Liver (tissue), 9 donors: ENCODE measurements around the gene PATE1. TPM values are rescaled to one million over a fixed set of nuclear protein-coding genes. Genes with fewer than 3 reads are reported as not detected.

Experiments
- DNase-seq: peaks from one replicate; pipeline ENCODE4 v3.0.0-alpha.2; 2017; ENCODE audit warnings: low spot score
- H3K27ac ChIP-seq, 2 donors: one replicate each; pipeline ENCODE4 v1.7.0; 2013; ENCODE audit warnings: inconsistent platforms in 2 of 2, low read length in 2 of 2, control low read depth in 1 of 2, low read depth in 1 of 2, mild to moderate bottlenecking in 1 of 2
- H3K27me3 ChIP-seq, 4 donors: one replicate each; pipeline versions ENCODE4 v1.6.1 to v1.7.0; 2013; ENCODE audit warnings: low read length in 3 of 4, inconsistent platforms in 1 of 4, mild to moderate bottlenecking in 1 of 4, moderate library complexity in 1 of 4; ENCODE audit not compliant: control insufficient read depth in 4 of 4, insufficient read depth in 4 of 4
- H3K36me3 ChIP-seq, 4 donors: one replicate each; pipeline versions ENCODE4 v1.6.1 to v1.7.0; 2013; ENCODE audit warnings: low read length in 3 of 4, mild to moderate bottlenecking in 3 of 4, low read depth in 1 of 4, moderate library complexity in 1 of 4; ENCODE audit not compliant: control insufficient read depth in 4 of 4, insufficient read depth in 3 of 4
- H3K4me1 ChIP-seq, 4 donors: one replicate each; pipeline versions ENCODE4 v1.6.1 to v1.7.0; 2013; ENCODE audit warnings: low read length in 3 of 4, mild to moderate bottlenecking in 3 of 4, moderate library complexity in 1 of 4; ENCODE audit not compliant: control insufficient read depth in 4 of 4, insufficient read depth in 4 of 4
- H3K4me3 ChIP-seq, 3 donors: one replicate each; pipeline versions ENCODE4 v1.6.1 to v1.7.0; 2013; ENCODE audit warnings: low read length in 3 of 3, control low read depth in 1 of 3, low read depth in 1 of 3, mild to moderate bottlenecking in 1 of 3
- H3K9ac ChIP-seq, 2 donors: one replicate each; pipeline ENCODE4 v1.7.0; 2013; ENCODE audit warnings: low read length in 2 of 2, mild to moderate bottlenecking in 2 of 2, moderate library complexity in 2 of 2, control low read depth in 1 of 2, low read depth in 1 of 2
- H3K9me3 ChIP-seq, 4 donors: one replicate each; pipeline versions ENCODE4 v1.6.1 to v1.7.0; 2013; ENCODE audit warnings: low read length in 3 of 4; ENCODE audit not compliant: control insufficient read depth in 4 of 4
- ATF3 ChIP-seq: IDR thresholded peaks from 2 replicates; pipeline ENCODE4 v1.6.1; 2016; ENCODE audit warnings: antibody characterized with exemption
- CTCF ChIP-seq: fragments of 150-350 bp; IDR thresholded peaks from 2 replicates; pipeline ENCODE4 v1.5.1; 2017; ENCODE audit warnings: improper control_type of control experiment, low read depth, low read length; ENCODE audit not compliant: missing input control
- EGR1 ChIP-seq, 2 donors: IDR thresholded peaks; 2 replicates each; pipeline ENCODE4 v1.6.1; 2016 to 2018; ENCODE audit warnings: antibody characterized with exemption in 2 of 2, low read depth in 2 of 2
- FOXA1 ChIP-seq: IDR thresholded peaks from 2 replicates; pipeline ENCODE4 v1.6.1; 2016; ENCODE audit warnings: antibody characterized with exemption
- FOXA2 ChIP-seq: IDR thresholded peaks from 2 replicates; pipeline ENCODE4 v1.6.1; 2016; ENCODE audit warnings: antibody characterized with exemption
- GABPA ChIP-seq, 2 donors: IDR thresholded peaks in 1 of 2; conservative IDR thresholded peaks in 1 of 2; 2 replicates each; pipeline ENCODE4 v1.6.1; 2016; ENCODE audit warnings: antibody characterized with exemption in 2 of 2, mild to moderate bottlenecking in 1 of 2, moderate library complexity in 1 of 2
- HNF4A ChIP-seq, 2 donors: conservative IDR thresholded peaks; 2 replicates each; pipeline ENCODE4 v1.6.1; 2016; ENCODE audit warnings: antibody characterized with exemption in 2 of 2, mild to moderate bottlenecking in 2 of 2
- HNF4G ChIP-seq: IDR thresholded peaks from 2 replicates; pipeline ENCODE4 v1.6.1; 2016; ENCODE audit warnings: antibody characterized with exemption
- JUND ChIP-seq, 2 donors: IDR thresholded peaks; 2 replicates each; pipeline ENCODE4 v1.6.1; 2016; ENCODE audit warnings: antibody characterized with exemption in 2 of 2
- MAX ChIP-seq: IDR thresholded peaks from 2 replicates; pipeline ENCODE4 v1.6.1; 2016; ENCODE audit warnings: antibody characterized with exemption
- NR2F2 ChIP-seq: IDR thresholded peaks from 2 replicates; pipeline ENCODE4 v1.6.1; 2016; ENCODE audit warnings: antibody characterized with exemption
- RAD21 ChIP-seq, 2 donors: IDR thresholded peaks; 2 replicates each; pipeline ENCODE4 v1.6.1; 2016; ENCODE audit warnings: antibody characterized with exemption in 2 of 2, mild to moderate bottlenecking in 2 of 2
- REST ChIP-seq: IDR thresholded peaks from 2 replicates; pipeline ENCODE4 v1.6.1; 2016; ENCODE audit warnings: antibody characterized with exemption, mild to moderate bottlenecking
- RXRA ChIP-seq, 2 donors: IDR thresholded peaks; 2 replicates each; pipeline ENCODE4 v1.6.1; 2017 to 2018; ENCODE audit warnings: antibody characterized with exemption in 2 of 2, mild to moderate bottlenecking in 1 of 2
- SP1 ChIP-seq: IDR thresholded peaks from 2 replicates; pipeline ENCODE4 v1.6.1; 2018; ENCODE audit warnings: antibody characterized with exemption, mild to moderate bottlenecking
- TAF1 ChIP-seq: conservative IDR thresholded peaks from 2 replicates; pipeline ENCODE4 v1.6.1; 2016; ENCODE audit warnings: antibody characterized with exemption, mild to moderate bottlenecking
- YY1 ChIP-seq: IDR thresholded peaks from 2 replicates; pipeline ENCODE4 v1.6.1; 2016; ENCODE audit warnings: antibody characterized with exemption, mild to moderate bottlenecking
- WGBS: extraction: QIAGEN DNeasy Blood & Tissue Kit; methylation state at CpG from one replicate; pipeline ENCODE4 v1.1.7; 2013; 5-methylcytosine and 5-hydroxymethylcytosine counted together
- polyA plus RNA-seq, 2 donors: library from polyadenylated mRNA; stranded (reverse) in 1 of 2; unstranded in 1 of 2; fragments of 200-250 nt in 1 of 2; fragments of >200 nt in 1 of 2; fragmentation: Nextera tagmentation in 1 of 2; extraction: Ambion mirVana in 1 of 2; gene quantifications; one replicate each; pipeline versions ENCODE4 v1.2.1 to v1.2.3, GENCODE V29; 2013 to 2015
- total RNA-seq, 2 donors: library from RNA; depleted of rRNA; stranded (reverse); fragments of >200 nt; gene quantifications; one replicate each; pipeline ENCODE4 v1.2.3, GENCODE V29; 2014
- TF ChIP-seq, protein P1 (sequence below): IDR thresholded peaks from 2 replicates; pipeline ENCODE4 v1.6.1; 2016; ENCODE audit warnings: antibody characterized with exemption
- donor health status: healthy.
- donor health status: healthy.
- donor health status: healthy.
- donor health status: healthy.
- donor health status: healthy.

PATE1 gene
- total and polyA plus RNA-seq, 4 donors = not detected

GRCh38 chr11:125784678-125785077 is 38.6 kb downstream of the PATE1 start (continued):
- TF ChIP-seq HNF4A (conservative IDR thresholded peaks at IDR 0.05) (no peak), FOXA1 (no peak), NR2F2 (no peak), FOXA2 (no peak), JUND (IDR thresholded peaks at IDR 0.05) (no peak)

DNA sequence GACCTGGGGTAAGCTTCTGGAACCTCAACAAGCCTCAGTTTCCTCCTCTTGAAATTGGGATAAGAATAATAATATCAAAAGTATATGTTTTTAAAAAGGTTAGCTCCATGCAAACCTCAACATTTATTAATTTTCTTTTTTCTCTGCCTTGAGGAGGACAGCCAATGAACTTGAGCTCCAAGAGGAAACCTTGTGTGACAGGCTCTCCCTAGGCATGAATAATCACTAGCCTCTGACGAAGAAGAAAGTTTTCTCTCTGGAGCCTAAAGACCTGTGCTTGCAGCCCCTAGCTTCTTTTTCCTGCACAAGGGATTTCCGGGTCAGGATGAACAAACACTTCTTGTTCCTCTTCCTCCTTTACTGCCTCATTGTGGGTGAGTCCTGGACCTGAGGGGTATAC is 41.7 kb downstream of the PATE1 start, which contains the start of gene PATE3:
Gene PATE3 (plus strand): TSS at position 301 of the 400 bp plus-strand sequence. CDS start 25 bp downstream, at position 326.
- no peak within 1 kb of the TSS for H3K9ac ChIP-seq
- DNase-seq = no peak
- WGBS = 48% methylated on average over 2 of the region's 2 CpGs
- H3K27ac ChIP-seq = no peak within 1 kb of the TSS
- H3K4me3 ChIP-seq = no peak within 1 kb of the TSS
- H3K4me1 ChIP-seq = no peaks in the 10 kb centered on the region
- no peaks in the 10 kb centered on the region for H3K27me3 ChIP-seq
- no peaks in the 10 kb centered on the region for H3K36me3 ChIP-seq
- H3K9me3 ChIP-seq = peaks cover 0 to 2% (median under 1%) of the 10 kb centered on the region in 4 donors
- TF ChIP-seq CTCF = no peak
- TF ChIP-seq GABPA (IDR thresholded peaks at IDR 0.05 in 1 of 2, conservative IDR thresholded peaks at IDR 0.05 in 1 of 2) = no peak
- TF ChIP-seq MAX = no peak
- TF ChIP-seq TAF1 = no peak
- TF ChIP-seq FOXA1 = no peak
- no peak for TF ChIP-seq RAD21 (IDR thresholded peaks at IDR 0.05)
- TF ChIP-seq, protein P1, sequence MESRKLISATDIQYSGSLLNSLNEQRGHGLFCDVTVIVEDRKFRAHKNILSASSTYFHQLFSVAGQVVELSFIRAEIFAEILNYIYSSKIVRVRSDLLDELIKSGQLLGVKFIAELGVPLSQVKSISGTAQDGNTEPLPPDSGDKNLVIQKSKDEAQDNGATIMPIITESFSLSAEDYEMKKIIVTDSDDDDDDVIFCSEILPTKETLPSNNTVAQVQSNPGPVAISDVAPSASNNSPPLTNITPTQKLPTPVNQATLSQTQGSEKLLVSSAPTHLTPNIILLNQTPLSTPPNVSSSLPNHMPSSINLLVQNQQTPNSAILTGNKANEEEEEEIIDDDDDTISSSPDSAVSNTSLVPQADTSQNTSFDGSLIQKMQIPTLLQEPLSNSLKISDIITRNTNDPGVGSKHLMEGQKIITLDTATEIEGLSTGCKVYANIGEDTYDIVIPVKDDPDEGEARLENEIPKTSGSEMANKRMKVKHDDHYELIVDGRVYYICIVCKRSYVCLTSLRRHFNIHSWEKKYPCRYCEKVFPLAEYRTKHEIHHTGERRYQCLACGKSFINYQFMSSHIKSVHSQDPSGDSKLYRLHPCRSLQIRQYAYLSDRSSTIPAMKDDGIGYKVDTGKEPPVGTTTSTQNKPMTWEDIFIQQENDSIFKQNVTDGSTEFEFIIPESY = no peak
- no peak for TF ChIP-seq FOXA2
- TF ChIP-seq HNF4G = no peak
- TF ChIP-seq NR2F2 = no peak
- no peak for TF ChIP-seq ATF3
- TF ChIP-seq HNF4A (conservative IDR thresholded peaks at IDR 0.05) = no peak

GRCh38 chr11:125790825-125791224 is 44.7 kb downstream of the PATE1 start:
- no peak overlapping the region for H3K9ac ChIP-seq
- H3K4me3 ChIP-seq = no peak overlapping the region
- DNase-seq = no peak
- peaks cover 0 to 4% (median 1%) of the 10 kb centered on the region in 4 donors for H3K9me3 ChIP-seq
- H3K4me1 ChIP-seq = no peaks in the 10 kb centered on the region
- H3K27ac ChIP-seq = no peak overlapping the region
- WGBS = 94% methylated on average over 4 of the region's 4 CpGs
- H3K36me3 ChIP-seq = no peaks in the 10 kb centered on the region
- H3K27me3 ChIP-seq = no peaks in the 10 kb centered on the region
- TF ChIP-seq EGR1 (IDR thresholded peaks at IDR 0.05; ENCODE audit: low read depth in 2 of 2) (no peak), JUND (IDR thresholded peaks at IDR 0.05) (no peak), REST (no peak), MAX (no peak), RXRA (IDR thresholded peaks at IDR 0.05) (no peak), FOXA2 (no peak), YY1 (no peak), HNF4A (conservative IDR thresholded peaks at IDR 0.05) (no peak), NR2F2 (no peak), ATF3 (no peak), RAD21 (IDR thresholded peaks at IDR 0.05) (no peak), HNF4G (no peak), TAF1 (no peak), SP1 (no peak), FOXA1 (no peak), GABPA (IDR thresholded peaks at IDR 0.05 in 1 of 2, conservative IDR thresholded peaks at IDR 0.05 in 1 of 2) (no peak)
- TF ChIP-seq, protein P1 = no peak
